ENCODE measurements around the gene CHCHD3.
"Not testable (repeated sequence)": the region's sequence is repeated elsewhere in the genome, so short reads cannot be mapped to it uniquely, and the experiment has no call there.

GRCh38 chr7:132902294-132902693, 179.6 kb downstream of the CHCHD3 start:
- not testable (repeated sequence) for TF ChIP-seq POLR2A (IDR thresholded peaks at IDR 0.05); CTCF (IDR thresholded peaks at IDR 0.05); POLR2AphosphoS5 (IDR thresholded peaks at IDR 0.05; ENCODE audit: insufficient read depth in 1 of 2, low read depth in 1 of 2)

Data from vagina (tissue), 2 donors.